ENCODE results near the gene CHCHD2. TPM values are rescaled to one million over a fixed set of nuclear protein-coding genes. Genes with fewer than 3 reads are reported as not detected.

The CHCHD2 gene
- total RNA-seq, 2 donors from 2014 or later = 498 to 792 TPM

GRCh38 chr7:56063882-56064625, 42.2 kb downstream of the CHCHD2 start, which contains the start of gene SUMF2:
SUMF2 (plus strand) TSS chr7:56064286; CDS start chr7:56064312, 26 bp downstream.
- peaks cover 79% of the 10 kb centered on the region for H3K36me3 Mint-ChIP-seq (ENCODE audit: low read depth)

GRCh38 chr7:56063500-56063881, 42.8 kb downstream of the CHCHD2 start:
- H3K4me1 Mint-ChIP-seq = peaks cover 27% of the 10 kb centered on the region
- H3K27me3 Mint-ChIP-seq = no peaks in the 10 kb centered on the region
- ATAC-seq (replicated peaks) = no peak
- peak overlapping the region; percentile 97 for H3K27ac Mint-ChIP-seq
- no peaks in the 10 kb centered on the region for H3K9me3 Mint-ChIP-seq
- H3K4me3 Mint-ChIP-seq = peak overlapping the region; percentile 92
- H3K36me3 Mint-ChIP-seq (ENCODE audit: low read depth) = peaks cover 79% of the 10 kb centered on the region

More at GRCh38 chr7:56063882-56064625, 42.2 kb downstream of the CHCHD2 start, which contains the start of gene SUMF2:
- no peaks in the 10 kb centered on the region for H3K27me3 Mint-ChIP-seq
- peak within 1 kb of the TSS; percentile 92 for H3K4me3 Mint-ChIP-seq
- H3K9me3 Mint-ChIP-seq = no peaks in the 10 kb centered on the region
- peak within 1 kb of the TSS; percentile 97 for H3K27ac Mint-ChIP-seq
- H3K4me1 Mint-ChIP-seq = peaks cover 27% of the 10 kb centered on the region
- peak; percentile 93 for ATAC-seq (replicated peaks)

- H3K4me3 Mint-ChIP-seq = peak overlapping the region; percentile 92
- H3K4me1 Mint-ChIP-seq = peaks cover 27% of the 10 kb centered on the region
- no peaks in the 10 kb centered on the region for H3K27me3 Mint-ChIP-seq
- peaks cover 81% of the 10 kb centered on the region for H3K36me3 Mint-ChIP-seq (ENCODE audit: low read depth)
- peak; percentile 33 for ATAC-seq (replicated peaks)
- H3K27ac Mint-ChIP-seq = peak overlapping the region; percentile 90
- H3K9me3 Mint-ChIP-seq = no peaks in the 10 kb centered on the region
Measured at GRCh38 chr7:56062382-56062781, 43.9 kb downstream of the CHCHD2 start.

- Mint-ChIP-seq H3K27me3 (no peaks in the 10 kb centered on the region), H3K36me3 (ENCODE audit: low read depth) (peaks cover 80% of the 10 kb centered on the region), H3K4me3 (peak overlapping the region; percentile 94), H3K4me1 (peaks cover 12% of the 10 kb centered on the region), H3K27ac (peak overlapping the region; percentile 58), H3K9me3 (no peaks in the 10 kb centered on the region)
- no peak for ATAC-seq (replicated peaks)
Measured at GRCh38 chr7:56053993-56054392, 52.3 kb downstream of the CHCHD2 start.

- Mint-ChIP-seq H3K27me3 (no peaks in the 10 kb centered on the region), H3K27ac (peak overlapping the region; percentile 97), H3K4me1 (peaks cover 12% of the 10 kb centered on the region), H3K36me3 (ENCODE audit: low read depth) (peaks cover 74% of the 10 kb centered on the region), H3K4me3 (peak overlapping the region; percentile 94), H3K9me3 (no peaks in the 10 kb centered on the region)
- ATAC-seq (replicated peaks) = no peak
Measured at GRCh38 chr7:56053379-56053778, 52.9 kb downstream of the CHCHD2 start.

Other genes starting within 250 kb of the CHCHD2 start
- gene SEPTIN14, start 243.7 kb downstream of the CHCHD2 start, total RNA-seq = not detected
- 1 to 10 TPM; 2.4 to 2.8 TPM for gene ZNF713, start 219.0 kb downstream of the CHCHD2 start, total RNA-seq
- 10 to 100 TPM; 12.4 to 23.6 TPM for gene MRPS17, start 154.6 kb downstream of the CHCHD2 start, total RNA-seq
- 10 to 100 TPM; 36.6 to 57.3 TPM for gene NIPSNAP2, start 141.9 kb downstream of the CHCHD2 start, total RNA-seq
- gene PSPH, start 55.0 kb downstream of the CHCHD2 start, total RNA-seq = 10 to 100 TPM in 1 of 2 donors, 1 to 10 TPM in 1; 8.3 to 25.4 TPM
- 100 to 1,000 TPM; 108 to 232 TPM for gene CCT6A, start 54.7 kb downstream of the CHCHD2 start, total RNA-seq
- gene SUMF2, start 42.2 kb downstream of the CHCHD2 start, total RNA-seq = 10 to 100 TPM; 88.2 to 89.6 TPM
- gene PHKG1, start 13.5 kb downstream of the CHCHD2 start, total RNA-seq = 1 to 10 TPM; 3.0 to 6.0 TPM
- not detected for gene NUPR2, start 9.9 kb upstream of the CHCHD2 start, total RNA-seq